Fibroblast of lung (primary cell): ENCODE results near the gene RPUSD2. TPM values are rescaled to one million over a fixed set of nuclear protein-coding genes. Genes with fewer than 3 reads are reported as not detected.
"Not testable (repeated sequence)": the region's sequence is repeated elsewhere in the genome, so short reads cannot be mapped to it uniquely, and the experiment has no call there.

Experiments
- DNase-seq, 2 donors: peaks; one replicate each; pipeline versions ENCODE4 v3.0.0 to v3.0.0-alpha.2; 2010; ENCODE audit warnings: low read depth in 2 of 2
- H2AFZ ChIP-seq: 2 replicates; pipeline ENCODE4 v1.5.1; 2012; ENCODE audit warnings: low read length, control low read depth, inconsistent platforms
- H3K27ac ChIP-seq: 2 replicates; pipeline ENCODE4 v1.5.1; 2011; ENCODE audit warnings: low read length, control low read depth; ENCODE audit not compliant: insufficient read depth
- H3K27me3 ChIP-seq: 2 replicates; pipeline ENCODE4 v1.5.1; 2011; ENCODE audit warnings: mild to moderate bottlenecking, low read length; ENCODE audit not compliant: control insufficient read depth, insufficient read depth
- H3K36me3 ChIP-seq: 2 replicates; pipeline ENCODE4 v1.5.1; 2011; ENCODE audit warnings: low read length; ENCODE audit not compliant: control insufficient read depth, insufficient read depth
- H3K4me1 ChIP-seq: 2 replicates; pipeline ENCODE4 v1.5.1; 2011; ENCODE audit warnings: low read length; ENCODE audit not compliant: control insufficient read depth, insufficient read depth; ENCODE audit errors: extremely low read depth
- H3K4me2 ChIP-seq: 2 replicates; pipeline ENCODE4 v1.5.1; 2011; ENCODE audit warnings: low read length, control low read depth; ENCODE audit not compliant: insufficient read depth; ENCODE audit errors: extremely low read depth
- H3K4me3 ChIP-seq, 4 experiments: fragments of 200-600 bp in 1 of 4; sonication (generic) in 1 of 4; replicated peaks in 1 of 4; 2 replicates each; pipeline ENCODE4 v1.5.1; 2011 to 2016; ENCODE audit warnings: low read length in 4 of 4, low read depth in 3 of 4, mild to moderate bottlenecking in 3 of 4, control low read depth in 2 of 4, inconsistent platforms in 1 of 4, mixed read lengths in 1 of 4; ENCODE audit not compliant: insufficient read depth in 1 of 4; ENCODE audit errors: control extremely low read depth in 1 of 4
- H3K79me2 ChIP-seq: 2 replicates; pipeline ENCODE4 v1.5.1; 2012; ENCODE audit warnings: mild to moderate bottlenecking, low read length, inconsistent platforms; ENCODE audit not compliant: control insufficient read depth, insufficient read depth
- H3K9ac ChIP-seq: 2 replicates; pipeline ENCODE4 v1.5.1; 2011; ENCODE audit warnings: mild to moderate bottlenecking, low read length, control low read depth; ENCODE audit not compliant: insufficient read depth
- H3K9me3 ChIP-seq: 2 replicates; pipeline ENCODE4 v1.5.1; 2012; ENCODE audit warnings: low read depth, low read length; ENCODE audit not compliant: control insufficient read depth, insufficient read depth
- H4K20me1 ChIP-seq: 2 replicates; pipeline ENCODE4 v1.5.1; 2011; ENCODE audit warnings: low read length; ENCODE audit not compliant: control insufficient read depth, insufficient read depth; ENCODE audit errors: extremely low read depth
- CTCF ChIP-seq, 2 donors: IDR thresholded peaks in 1 of 2; conservative IDR thresholded peaks in 1 of 2; 1 replicate in 1 of 2; 2 replicates in 1 of 2; pipeline ENCODE4 v1.5.1; 2011 to 2012; ENCODE audit warnings: low read length in 2 of 2, control low read depth in 1 of 2, inconsistent platforms in 1 of 2, low read depth in 1 of 2, mild to moderate bottlenecking in 1 of 2
- EZH2 ChIP-seq: IDR thresholded peaks from 2 replicates; pipeline ENCODE4 v1.5.1; 2012; ENCODE audit warnings: low read length, control low read depth, mild to moderate bottlenecking; ENCODE audit errors: missing control alignments
- polyA plus RNA-seq, 2 donors: library from polyadenylated mRNA; depleted of rRNA in 1 of 2; stranded (reverse) in 1 of 2; unstranded in 1 of 2; fragments of >200 nt; gene quantifications; 2 replicates each; pipeline ENCODE4 v1.2.1, GENCODE V29; 2011 to 2012; ENCODE audit warnings: missing spikeins in 1 of 2
- total RNA-seq: library from RNA; depleted of rRNA; stranded (reverse); fragments of >200 nt; gene quantifications from 2 replicates; pipeline ENCODE4 v1.2.1, GENCODE V29; 2014

RPUSD2 gene
- total and polyA plus RNA-seq, 2 donors (not counting 1 experiment from before 2014, with no cell fraction given) = 4.9 to 11.6 TPM

- Histone ChIP-seq H3K79me2 (no peaks in the 10 kb centered on the region), H3K4me3 (no peak overlapping the region), H2AFZ (no peak overlapping the region), H3K36me3 (peaks cover 1% of the 10 kb centered on the region), H3K27ac (no peak overlapping the region), H3K9me3 (no peaks in the 10 kb centered on the region), H3K9ac (no peak overlapping the region), H3K4me2 (no peak overlapping the region), H3K27me3 (no peaks in the 10 kb centered on the region), H4K20me1 (no peaks in the 10 kb centered on the region), H3K4me1 (no peaks in the 10 kb centered on the region)
- TF ChIP-seq CTCF (conservative IDR thresholded peaks at IDR 0.05 in 1 of 2, IDR thresholded peaks at IDR 0.05 in 1 of 2; ENCODE audit: low read depth in 1 of 2, low read length in 2 of 2) (no peak), EZH2 (no peak)
- DNase-seq = no peak
These were observed 9.8 kb downstream of the RPUSD2 start for GRCh38 chr15:40578892-40579291.

- H3K4me1 ChIP-seq, H3K9ac ChIP-seq, H3K4me3 ChIP-seq, H3K27ac ChIP-seq, DNase-seq, H4K20me1 ChIP-seq, H3K9me3 ChIP-seq, H3K27me3 ChIP-seq, H3K36me3 ChIP-seq, H2AFZ ChIP-seq, H3K4me2 ChIP-seq, H3K79me2 ChIP-seq: not testable (repeated sequence)
These were observed 12.7 kb downstream of the RPUSD2 start for GRCh38 chr15:40581796-40582195.

GRCh38 chr15:40582726-40583246, 13.7 kb downstream of the RPUSD2 start:
- H3K27ac ChIP-seq = no peak overlapping the region
- H4K20me1 ChIP-seq = no peaks in the 10 kb centered on the region
- peak overlapping the region; percentile 88 for H3K4me2 ChIP-seq
- DNase-seq = peak; percentile 11 to 51
- H3K27me3 ChIP-seq = no peaks in the 10 kb centered on the region
- H3K9ac ChIP-seq = no peak overlapping the region
- H3K4me3 ChIP-seq = peak overlapping the region; percentile 28 to 52 (median 34)
- TF ChIP-seq EZH2 (no peak), CTCF (conservative IDR thresholded peaks at IDR 0.05 in 1 of 2, IDR thresholded peaks at IDR 0.05 in 1 of 2; ENCODE audit: low read depth in 1 of 2, low read length in 2 of 2) (no peak)
- H3K79me2 ChIP-seq = no peaks in the 10 kb centered on the region
- H3K9me3 ChIP-seq = no peaks in the 10 kb centered on the region
- peak overlapping the region; percentile 52 for H2AFZ ChIP-seq
- no peaks in the 10 kb centered on the region for H3K36me3 ChIP-seq
- no peaks in the 10 kb centered on the region for H3K4me1 ChIP-seq
